D721Med (cell line): Measurements from ENCODE around the gene LDLRAD4.
"Not testable (repeated sequence)": the region's sequence is repeated elsewhere in the genome, so short reads cannot be mapped to it uniquely, and the experiment has no call there.

ENCODE experiments used
- DNase-seq: peaks from one replicate; pipeline ENCODE4 v3.0.0; 2011; ENCODE audit warnings: low spot score; ENCODE audit not compliant: insufficient read length
- FAIRE-seq: peaks from 2 replicates; lab custom pipeline; 2011; peaks lifted over from hg19 to GRCh38; lab: Jason Lieb, UNC
- CTCF ChIP-seq: IDR thresholded peaks from 2 replicates; pipeline ENCODE4 v1.5.1; 2012; ENCODE audit warnings: mild to moderate bottlenecking, control low read depth; ENCODE audit not compliant: insufficient read depth; ENCODE audit errors: missing control alignments

Gene LDLRAD4

GRCh38 chr18:13337369-13337768 is 118.8 kb downstream of the LDLRAD4 start:
- no peak for FAIRE-seq
- no peak for DNase-seq
- no peak for TF ChIP-seq CTCF

GRCh38 chr18:13338318-13338717 is 119.8 kb downstream of the LDLRAD4 start:
- FAIRE-seq (no peak), DNase-seq (no peak)
- TF ChIP-seq CTCF = no peak

GRCh38 chr18:13339653-13340052 is 121.1 kb downstream of the LDLRAD4 start:
- TF ChIP-seq CTCF = no peak
- no peak for DNase-seq
- no peak for FAIRE-seq

GRCh38 chr18:13346449-13346848 is 127.9 kb downstream of the LDLRAD4 start:
- not testable (repeated sequence) for DNase-seq, FAIRE-seq

GRCh38 chr18:13353084-13353823 is 134.7 kb downstream of the LDLRAD4 start:
- FAIRE-seq (no peak), DNase-seq (no peak)
- TF ChIP-seq CTCF = no peak

- FAIRE-seq = no peak
- TF ChIP-seq CTCF = no peak
- no peak for DNase-seq
Measured at GRCh38 chr18:13354402-13354801, 135.8 kb downstream of the LDLRAD4 start.

- TF ChIP-seq CTCF = no peak
- no peak for DNase-seq
- FAIRE-seq = no peak
Measured at GRCh38 chr18:13356032-13356431, 137.5 kb downstream of the LDLRAD4 start.
